HEK293 (cell line): ENCODE measurements around the gene ARHGAP23.
A peak's percentile ranks its signal among the peaks of the same experiment; 100 is the strongest.

Experiments
- CTCF ChIA-PET: fragments of 350-600 bp; formaldehyde crosslinking; extraction: SDS; loops from one replicate; lab custom pipeline; 2021; ENCODE audit warnings: antibody characterized with exemption; lab: Yijun Ruan, JAX
- POLR2A ChIA-PET: fragments of 300-600 bp; formaldehyde crosslinking; extraction: SDS; loops from one replicate; lab custom pipeline; 2020; ENCODE audit warnings: antibody characterized with exemption, inconsistent platforms; lab: Yijun Ruan, JAX
- H3K27ac ChIP-seq: fragments of 200-500 bp; sonication (Bioruptor generic); 2 replicates; pipeline ENCODE4 v1.5.1; 2014; ENCODE audit warnings: low read depth, low read length, control low read depth, inconsistent platforms; ENCODE audit errors: extremely low read depth
- H3K36me3 ChIP-seq, 2 experiments: fragments of 200-500 bp in 1 of 2; sonication (Bioruptor generic) in 1 of 2; 1 replicate in 1 of 2; 2 replicates in 1 of 2; pipeline ENCODE4 v1.5.1; 2014 to 2017; ENCODE audit warnings: inconsistent platforms in 2 of 2, low read length in 2 of 2; ENCODE audit not compliant: control insufficient read depth in 2 of 2, insufficient read depth in 1 of 2
- H3K4me1 ChIP-seq: fragments of 200-500 bp; sonication (Bioruptor generic); 2 replicates; pipeline ENCODE4 v1.5.1; 2014; ENCODE audit warnings: mild to moderate bottlenecking, low read length, inconsistent platforms; ENCODE audit not compliant: control insufficient read depth, insufficient read depth
- H3K4me3 ChIP-seq: 2 replicates; pipeline ENCODE4 v1.5.1; 2011; ENCODE audit warnings: low read depth, mild to moderate bottlenecking, control low read depth, low read length, moderate library complexity
- H3K9me3 ChIP-seq: fragments of 200-500 bp; sonication (Bioruptor generic); 2 replicates; pipeline ENCODE4 v1.5.1; 2014; ENCODE audit warnings: low read depth, low read length, inconsistent platforms; ENCODE audit not compliant: control insufficient read depth, insufficient read depth
- EGR2 ChIP-seq: fragments of 450-650 bp; formaldehyde crosslinking; IDR thresholded peaks from 2 replicates; pipeline ENCODE4 v1.5.1; 2016; ENCODE audit warnings: low read depth, missing biosample characterization, missing genetic modification characterization
- HOXD13 ChIP-seq: sonication (generic); formaldehyde crosslinking; IDR thresholded peaks from 2 replicates; pipeline ENCODE4 v1.8.0; 2022; ENCODE audit warnings: missing genetic modification reagents, borderline replicate concordance
- KLF10 ChIP-seq: fragments of 450-650 bp; IDR thresholded peaks from 2 replicates; pipeline ENCODE4 v1.5.1; 2018; ENCODE audit warnings: missing biosample characterization, mild to moderate bottlenecking, missing genetic modification characterization
- ZBTB20 ChIP-seq: fragments of 450-650 bp; formaldehyde crosslinking; IDR thresholded peaks from 2 replicates; pipeline ENCODE4 v1.5.1; 2016; ENCODE audit warnings: missing biosample characterization, missing genetic modification characterization
- ZFHX2 ChIP-seq: fragments of 450-650 bp; formaldehyde crosslinking; conservative IDR thresholded peaks from 2 replicates; pipeline ENCODE4 v1.5.1; 2016; ENCODE audit warnings: missing biosample characterization, missing genetic modification characterization
- ZIC2 ChIP-seq: fragments of 450-650 bp; formaldehyde crosslinking; IDR thresholded peaks from 2 replicates; pipeline ENCODE4 v1.5.1; 2016; ENCODE audit warnings: missing biosample characterization, missing genetic modification characterization
- ZNF10 ChIP-seq: fragments of 450-650 bp; formaldehyde crosslinking; IDR thresholded peaks from 2 replicates; pipeline ENCODE4 v1.5.1; 2017; ENCODE audit warnings: missing biosample characterization, missing genetic modification characterization
- ZNF114 ChIP-seq: fragments of 450-650 bp; formaldehyde crosslinking; IDR thresholded peaks from 2 replicates; pipeline ENCODE4 v1.5.0; 2017; ENCODE audit warnings: missing biosample characterization, missing genetic modification characterization
- ZNF18 ChIP-seq: fragments of 450-650 bp; formaldehyde crosslinking; IDR thresholded peaks from 2 replicates; pipeline ENCODE4 v1.5.1; 2016; ENCODE audit warnings: missing biosample characterization, missing genetic modification characterization
- ZNF184 ChIP-seq: fragments of 450-650 bp; IDR thresholded peaks from 2 replicates; pipeline ENCODE4 v1.5.1; 2018; ENCODE audit warnings: missing biosample characterization, mild to moderate bottlenecking, missing genetic modification characterization
- ZNF19 ChIP-seq: fragments of 450-650 bp; formaldehyde crosslinking; IDR thresholded peaks from 2 replicates; pipeline ENCODE4; 2016; ENCODE audit warnings: missing biosample characterization, missing genetic modification characterization, low read depth
- ZNF221 ChIP-seq: fragments of 450-650 bp; formaldehyde crosslinking; IDR thresholded peaks from 2 replicates; pipeline ENCODE4 v1.5.1; 2017; ENCODE audit warnings: missing biosample characterization, missing genetic modification characterization, borderline replicate concordance
- ZNF23 ChIP-seq: fragments of 450-650 bp; formaldehyde crosslinking; IDR thresholded peaks from 2 replicates; pipeline ENCODE4 v1.5.1; 2016; ENCODE audit warnings: missing biosample characterization, missing genetic modification characterization, borderline replicate concordance
- ZNF24 ChIP-seq: fragments of 450-650 bp; formaldehyde crosslinking; IDR thresholded peaks from 2 replicates; pipeline ENCODE4 v1.5.1; 2016; ENCODE audit warnings: missing biosample characterization, missing genetic modification characterization
- ZNF324 ChIP-seq: fragments of 450-650 bp; formaldehyde crosslinking; IDR thresholded peaks from 2 replicates; pipeline ENCODE4 v1.5.1; 2016; ENCODE audit warnings: missing biosample characterization, missing genetic modification characterization
- ZNF341 ChIP-seq: fragments of 450-650 bp; formaldehyde crosslinking; IDR thresholded peaks from 2 replicates; pipeline ENCODE4; 2016; ENCODE audit warnings: low read depth, missing biosample characterization, missing genetic modification characterization
- ZNF350 ChIP-seq: fragments of 450-650 bp; formaldehyde crosslinking; IDR thresholded peaks from 2 replicates; pipeline ENCODE4 v1.5.0; 2017; ENCODE audit warnings: missing biosample characterization, mild to moderate bottlenecking, missing genetic modification characterization
- ZNF394 ChIP-seq: fragments of 450-650 bp; formaldehyde crosslinking; IDR thresholded peaks from 2 replicates; pipeline ENCODE4 v1.5.1; 2016; ENCODE audit warnings: missing biosample characterization, missing genetic modification characterization, mild to moderate bottlenecking, moderate library complexity, borderline replicate concordance
- ZNF416 ChIP-seq: fragments of 450-650 bp; formaldehyde crosslinking; IDR thresholded peaks from 2 replicates; pipeline ENCODE4 v1.5.1; 2016; ENCODE audit warnings: missing biosample characterization, missing genetic modification characterization
- ZNF501 ChIP-seq: fragments of 450-650 bp; formaldehyde crosslinking; IDR thresholded peaks from 2 replicates; pipeline ENCODE4 v1.5.1; 2016; ENCODE audit warnings: missing biosample characterization, missing genetic modification characterization
- ZNF529 ChIP-seq: fragments of 450-650 bp; formaldehyde crosslinking; IDR thresholded peaks from 2 replicates; pipeline ENCODE4 v1.5.1; 2017; ENCODE audit warnings: missing genetic modification characterization, missing biosample characterization; ENCODE audit not compliant: insufficient replicate concordance
- ZNF530 ChIP-seq: fragments of 450-650 bp; formaldehyde crosslinking; IDR thresholded peaks from 2 replicates; pipeline ENCODE4 v1.5.1; 2016; ENCODE audit warnings: low read depth, missing biosample characterization, missing genetic modification characterization
- ZNF596 ChIP-seq: fragments of 450-650 bp; IDR thresholded peaks from 2 replicates; pipeline ENCODE4 v1.5.0; 2018; ENCODE audit warnings: missing biosample characterization, mild to moderate bottlenecking, missing genetic modification characterization, moderate library complexity
- ZNF621 ChIP-seq: fragments of 450-650 bp; formaldehyde crosslinking; IDR thresholded peaks from 2 replicates; pipeline ENCODE4 v1.5.1; 2017; ENCODE audit warnings: missing biosample characterization, missing genetic modification characterization
- ZNF76 ChIP-seq: fragments of 450-650 bp; formaldehyde crosslinking; IDR thresholded peaks from 2 replicates; pipeline ENCODE4; 2016; ENCODE audit warnings: low read depth, missing biosample characterization, missing genetic modification characterization, borderline replicate concordance
- ZNF777 ChIP-seq: fragments of 450-650 bp; formaldehyde crosslinking; IDR thresholded peaks from 2 replicates; pipeline ENCODE4 v1.5.1; 2017; ENCODE audit warnings: missing biosample characterization, missing genetic modification characterization, borderline replicate concordance
- ZXDB ChIP-seq: fragments of 450-650 bp; formaldehyde crosslinking; IDR thresholded peaks from 2 replicates; pipeline ENCODE4 v1.5.1; 2016; ENCODE audit warnings: missing biosample characterization, missing genetic modification characterization
- TF ChIP-seq, protein P1 (sequence below): fragments of 450-650 bp; formaldehyde crosslinking; IDR thresholded peaks from 2 replicates; pipeline ENCODE4 v1.5.1; 2016; ENCODE audit warnings: missing biosample characterization, missing genetic modification characterization

The ARHGAP23 gene

GRCh38 chr17:38545531-38546225 is 117.4 kb downstream of the ARHGAP23 start:
- Histone ChIP-seq H3K9me3 (no peaks in the 10 kb centered on the region), H3K4me3 (no peak overlapping the region), H3K4me1 (no peaks in the 10 kb centered on the region), H3K27ac (no peak overlapping the region), H3K36me3 (peaks cover 0 to 8% of the 10 kb centered on the region in 2 experiments; a peak in 2 of 3 replicates)
- POLR2A ChIA-PET: interaction anchor here (0.6 kb wide), 1 partner anchor 281 kb away, joined by 7 read pairs; no protein-coding TSS in a partner anchor
- TF ChIP-seq ZNF621 (tag by site-specific recombination) (no peak), ZNF114 (tag by site-specific recombination) (no peak), ZNF341 (tag by site-specific recombination) (no peak), HOXD13 (no peak), ZNF324 (tag by site-specific recombination) (no peak), ZNF777 (tag by site-specific recombination) (no peak), ZNF501 (no peak), ZNF23 (tag by site-specific recombination) (no peak)
- TF ChIP-seq, protein P1, sequence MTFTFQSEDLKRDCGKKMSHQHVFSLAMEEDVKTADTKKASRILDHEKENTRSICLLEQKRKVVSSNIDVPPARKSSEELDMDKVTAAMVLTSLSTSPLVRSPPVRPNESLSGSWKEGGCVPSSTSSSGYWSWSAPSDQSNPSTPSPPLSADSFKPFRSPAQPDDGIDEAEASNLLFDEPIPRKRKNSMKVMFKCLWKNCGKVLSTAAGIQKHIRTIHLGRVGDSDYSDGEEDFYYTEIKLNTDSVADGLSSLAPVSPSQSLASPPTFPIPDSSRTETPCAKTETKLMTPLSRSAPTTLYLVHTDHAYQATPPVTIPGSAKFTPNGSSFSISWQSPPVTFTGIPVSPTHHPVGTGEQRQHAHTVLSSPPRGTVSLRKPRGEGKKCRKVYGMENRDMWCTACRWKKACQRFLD: no peak
- CTCF ChIA-PET: interaction anchor here (0.6 to 4.5 kb wide), 8 partner anchors 8 to 117 kb away, joined by 3 to 39 read pairs (median 4); no protein-coding TSS in a partner anchor

DNA sequence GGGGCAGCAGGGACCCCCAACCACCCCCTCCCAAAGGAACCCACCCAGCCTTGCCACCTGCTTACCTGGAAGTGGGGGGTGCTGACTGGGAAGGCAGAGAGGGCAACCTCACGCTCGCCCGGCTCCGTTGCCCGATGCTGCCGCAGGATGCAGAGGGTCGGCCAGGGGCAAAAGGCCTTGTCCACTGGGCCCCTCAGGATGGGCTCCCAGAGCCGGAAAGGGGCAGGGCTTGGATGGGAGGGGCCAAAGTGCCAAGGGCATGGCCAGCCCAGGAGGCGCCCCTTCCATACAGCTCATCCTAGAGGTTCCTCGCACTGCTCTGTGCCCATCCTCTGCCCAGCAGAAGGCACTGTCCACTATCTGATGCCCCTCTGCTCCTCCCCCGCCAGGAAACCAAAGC is 118.1 kb downstream of the ARHGAP23 start:
- Histone ChIP-seq H3K36me3 (peaks cover 0 to 14% of the 10 kb centered on the region in 2 experiments; a peak in 1 of 3 replicates), H3K4me3 (no peak overlapping the region), H3K4me1 (no peaks in the 10 kb centered on the region), H3K27ac (no peak overlapping the region), H3K9me3 (no peaks in the 10 kb centered on the region)
- ChIA-PET POLR2A (interaction anchor here (0.6 kb wide), 1 partner anchor 282 kb away, joined by 7 read pairs; no protein-coding TSS in a partner anchor), CTCF (interaction anchor here (0.9 to 4.5 kb wide), 5 partner anchors 9 to 55 kb away, joined by 4 to 39 read pairs (median 6); no protein-coding TSS in a partner anchor)
- TF ChIP-seq ZNF350 (tag by site-specific recombination): no peak
- no peak for TF ChIP-seq ZXDB (tag by site-specific recombination)
- no peak for TF ChIP-seq ZBTB20 (tag by site-specific recombination)
- no peak for TF ChIP-seq ZNF10 (tag by site-specific recombination)
- no peak for TF ChIP-seq ZNF24
- no peak for TF ChIP-seq ZNF394 (tag by site-specific recombination)
- TF ChIP-seq ZNF529 (tag by site-specific recombination): no peak
- no peak for TF ChIP-seq ZIC2 (tag by site-specific recombination)
- no peak for TF ChIP-seq ZNF416 (tag by site-specific recombination)

DNA sequence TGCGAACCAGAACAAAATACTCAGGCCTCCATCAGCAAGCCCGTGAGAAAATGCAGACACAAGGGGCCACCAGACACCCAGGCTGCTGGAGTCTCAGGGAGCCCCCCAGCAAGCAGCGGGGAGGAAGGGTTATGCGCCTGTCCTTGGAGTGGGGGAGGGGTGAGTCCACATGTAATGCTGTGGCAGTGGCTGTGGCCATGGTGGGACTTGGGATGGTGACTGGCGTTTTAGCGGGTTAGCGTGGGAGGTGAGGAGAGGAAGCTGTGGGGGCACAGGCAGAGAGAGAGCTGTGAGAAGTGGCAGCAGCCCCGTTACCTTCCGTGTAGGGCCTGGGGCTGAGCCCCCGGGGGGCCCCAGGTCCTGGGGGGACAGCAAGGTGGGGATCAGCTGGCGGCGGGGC is 119.2 kb downstream of the ARHGAP23 start:
- Histone ChIP-seq H3K4me1 (no peaks in the 10 kb centered on the region), H3K27ac (no peak overlapping the region)
- CTCF ChIA-PET: interaction anchor here (0.6 to 4.5 kb wide), 4 partner anchors 10 to 118 kb away, joined by 3 to 39 read pairs (median 4); no protein-coding TSS in a partner anchor
- TF ChIP-seq ZFHX2 (tag by site-specific recombination) (peak; percentile 67), ZNF184 (tag by site-specific recombination) (no peak), ZNF530 (tag by site-specific recombination) (no peak), KLF10 (tag by site-specific recombination) (no peak), EGR2 (tag by site-specific recombination) (peak; percentile 73), ZNF221 (tag by site-specific recombination) (no peak), ZNF19 (tag by site-specific recombination) (no peak), ZNF76 (tag by site-specific recombination) (no peak), ZNF18 (tag by site-specific recombination) (no peak), ZNF596 (tag by site-specific recombination) (no peak)
- TF ChIP-seq, all 188 proteins: peak for 2
- H3K9me3 ChIP-seq: no peaks in the 10 kb centered on the region
- no peak overlapping the region for H3K4me3 ChIP-seq
- POLR2A ChIA-PET: interaction anchor here (1.5 kb wide), 1 partner anchor 11 kb away, joined by 4 read pairs; no protein-coding TSS in a partner anchor
- peaks cover 0 to 23% of the 10 kb centered on the region in 2 experiments; a peak in 1 of 3 replicates for H3K36me3 ChIP-seq
